Vagina (tissue), 2 donors: Measurements from ENCODE around the gene EIF5B.

Source experiments
- CTCF ChIP-seq, 3 experiments: fragments of 450-650 bp in 2 of 3; fragments of 200-600 bp in 1 of 3; sonication (generic) in 1 of 3; IDR thresholded peaks; one replicate each; pipeline ENCODE4 v1.5.1; 2017 to 2019; ENCODE audit warnings: antibody characterized with exemption in 3 of 3, mild to moderate bottlenecking in 2 of 3, moderate library complexity in 2 of 3
- POLR2AphosphoS5 ChIP-seq, 2 donors: sonication (generic); formaldehyde crosslinking; IDR thresholded peaks; one replicate each; pipeline ENCODE4 v1.9.0; 2017; ENCODE audit warnings: antibody characterized with exemption in 2 of 2, mild to moderate bottlenecking in 2 of 2, low read depth in 1 of 2; ENCODE audit not compliant: insufficient read depth in 1 of 2

DNA sequence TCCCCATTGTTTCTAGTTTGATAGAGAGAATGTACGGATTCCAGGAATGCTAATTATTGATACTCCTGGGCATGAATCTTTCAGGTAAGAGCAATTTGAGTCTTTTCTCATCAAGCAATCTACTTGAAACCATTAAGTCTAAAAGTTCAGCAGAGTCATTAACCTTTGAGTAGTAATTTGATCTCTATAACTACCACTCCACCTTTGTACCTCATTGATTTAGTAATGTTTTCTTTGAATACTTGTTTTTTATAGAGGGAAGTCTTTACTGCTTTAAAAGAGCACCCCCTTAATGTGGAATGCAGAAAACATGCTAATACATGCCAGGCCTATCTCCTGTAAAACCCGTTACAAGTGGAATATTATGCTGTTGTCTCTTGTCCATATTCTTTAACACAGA lies 45.0 kb downstream of the EIF5B start:
- TF ChIP-seq CTCF (IDR thresholded peaks at IDR 0.05) (no peak), POLR2AphosphoS5 (IDR thresholded peaks at IDR 0.05; ENCODE audit: insufficient read depth in 1 of 2, low read depth in 1 of 2) (no peak)
